NCI-H2196 treated with DMSO at 0.1 percent for 48 hours (cell line): ENCODE data around the gene ZNF473.
"Not testable (repeated sequence)": the region's sequence is repeated elsewhere in the genome, so short reads cannot be mapped to it uniquely, and the experiment has no call there.

Experiments
- DNase-seq: peaks from one replicate; lab custom pipeline; 2025; ENCODE audit not compliant: unreplicated experiment; lab: John Stamatoyannopoulos, UW

Gene ZNF473

DNA sequence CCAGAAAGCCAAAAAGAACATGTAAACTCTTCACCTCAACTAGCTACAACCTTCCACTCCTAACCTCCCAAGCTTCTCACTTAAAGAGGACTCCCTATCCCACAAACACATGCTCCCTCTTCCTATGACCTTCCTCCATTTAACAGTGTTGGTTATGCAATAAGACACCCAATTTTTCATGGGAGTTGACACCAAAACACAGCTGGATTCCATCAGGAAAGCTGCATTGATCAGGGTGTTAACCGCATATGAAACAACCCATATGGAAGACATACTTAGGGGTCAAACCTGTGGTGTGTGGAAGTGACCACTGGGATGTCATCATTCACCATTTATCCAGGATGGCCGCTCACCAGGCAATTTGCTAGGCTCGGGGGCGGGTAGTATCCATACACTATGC, 21.9 kb downstream of the ZNF473 start:
- no peak for DNase-seq

GRCh38 chr19:50050406-50051227, 24.8 kb downstream of the ZNF473 start:
- DNase-seq: peak; percentile 77

DNA sequence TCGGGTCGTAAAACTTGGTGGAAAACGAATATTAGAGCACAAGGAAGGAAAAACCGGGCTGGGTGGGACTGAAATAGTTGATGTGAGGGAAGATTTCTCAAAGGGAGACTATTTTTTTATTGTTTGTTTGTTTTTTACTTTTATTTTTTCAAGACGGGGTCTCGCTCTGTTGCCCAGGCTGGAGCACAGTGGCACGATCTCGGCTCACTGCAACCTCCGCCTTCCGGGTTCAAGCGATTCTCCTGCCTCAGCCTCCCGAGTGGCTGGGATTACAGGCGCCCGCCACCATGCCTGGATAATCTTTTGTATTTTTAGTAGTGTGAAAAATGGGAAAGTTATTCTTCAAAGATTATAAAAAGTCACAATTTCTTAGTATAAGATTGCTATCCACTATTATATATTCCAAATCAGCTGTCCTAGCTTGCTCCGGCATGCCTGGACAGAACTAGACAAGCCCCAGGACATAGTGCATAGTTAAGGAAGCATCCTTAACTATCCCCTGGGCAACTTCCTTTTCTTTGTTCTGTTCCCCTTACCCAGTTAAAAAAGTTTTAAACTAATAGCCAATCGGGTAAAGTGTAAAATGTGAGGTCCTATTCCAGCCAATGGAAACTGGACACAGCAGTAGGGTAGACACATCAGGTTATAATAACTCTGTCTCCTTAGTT, 25.6 kb downstream of the ZNF473 start:
- DNase-seq: not testable (repeated sequence)

GRCh38 chr19:50051964-50052363, 26.2 kb downstream of the ZNF473 start:
- no peak for DNase-seq

- DNase-seq: no peak
These were observed 27.3 kb downstream of the ZNF473 start for GRCh38 chr19:50053119-50053518.

GRCh38 chr19:50058425-50058824, 32.6 kb downstream of the ZNF473 start:
- no peak for DNase-seq

GRCh38 chr19:50059045-50059444, 33.2 kb downstream of the ZNF473 start:
- no peak for DNase-seq

DNA sequence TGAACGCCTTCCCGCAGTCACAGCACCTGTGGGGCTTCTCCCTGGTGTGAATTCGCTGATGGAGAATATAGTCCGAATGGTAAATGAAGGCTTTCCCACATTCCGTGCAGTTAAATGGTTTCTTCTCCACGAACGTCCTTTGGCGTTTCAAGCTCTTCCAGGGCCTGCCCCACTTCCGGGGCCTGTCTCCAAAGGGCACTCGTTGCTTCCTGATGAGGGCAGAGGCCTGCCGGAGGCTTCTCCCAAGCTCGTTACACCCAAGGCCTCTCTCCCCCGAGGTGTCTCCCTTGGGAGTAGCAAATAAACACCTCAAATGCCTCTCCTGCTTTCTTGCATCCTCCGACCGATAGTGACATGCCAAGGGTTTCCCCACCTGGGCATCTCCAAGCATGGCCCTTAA, 34.3 kb downstream of the ZNF473 start:
- DNase-seq: no peak

DNA sequence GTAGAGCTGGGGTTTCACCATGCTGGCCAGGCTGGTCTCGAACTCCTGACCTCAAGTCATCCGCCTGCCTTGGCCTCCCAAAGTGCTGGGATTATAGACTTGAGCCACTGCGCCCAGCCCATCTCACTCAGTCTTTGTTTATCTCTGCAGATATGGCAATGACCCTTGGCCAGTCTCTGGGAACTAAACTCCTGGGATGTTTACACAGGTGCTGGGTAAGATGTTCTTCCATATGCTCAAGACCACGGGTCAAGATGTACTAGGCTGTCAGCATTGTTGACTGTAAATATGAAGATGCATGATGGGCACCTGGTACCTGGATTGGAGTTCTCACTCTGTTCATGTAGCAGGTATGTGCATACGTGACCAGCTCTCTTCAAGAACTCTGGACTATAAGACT, 35.8 kb downstream of the ZNF473 start:
- DNase-seq: no peak

- no peak for DNase-seq
These were observed 40.1 kb downstream of the ZNF473 start for GRCh38 chr19:50065938-50066337.

GRCh38 chr19:50067575-50067974, 41.8 kb downstream of the ZNF473 start:
- no peak for DNase-seq

DNA sequence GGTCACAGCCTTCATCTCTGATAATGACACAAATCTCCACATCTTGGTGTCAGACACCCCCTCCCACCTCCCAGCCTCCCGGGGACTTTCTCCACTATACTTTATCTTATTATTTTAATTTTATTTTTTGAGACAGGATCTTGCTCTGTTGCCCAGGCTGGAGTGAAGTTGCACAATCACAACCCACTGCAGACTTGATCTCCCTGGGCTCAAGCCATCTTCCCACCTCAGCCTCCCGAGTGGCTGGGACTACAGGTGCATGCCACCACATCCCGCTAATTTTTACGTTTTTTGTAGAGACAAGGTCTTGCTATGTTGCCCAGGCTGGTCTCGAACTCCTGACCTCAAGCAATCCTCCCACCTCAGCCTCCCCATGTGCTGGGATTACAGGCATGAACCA, 42.6 kb downstream of the ZNF473 start:
- DNase-seq: not testable (repeated sequence)

GRCh38 chr19:50075076-50075475, 49.3 kb downstream of the ZNF473 start:
- DNase-seq: not testable (repeated sequence)

- not testable (repeated sequence) for DNase-seq
These were observed 50.0 kb downstream of the ZNF473 start for GRCh38 chr19:50075644-50076372.

GRCh38 chr19:50076581-50077355, 51.0 kb downstream of the ZNF473 start:
- DNase-seq: not testable (repeated sequence)

DNA sequence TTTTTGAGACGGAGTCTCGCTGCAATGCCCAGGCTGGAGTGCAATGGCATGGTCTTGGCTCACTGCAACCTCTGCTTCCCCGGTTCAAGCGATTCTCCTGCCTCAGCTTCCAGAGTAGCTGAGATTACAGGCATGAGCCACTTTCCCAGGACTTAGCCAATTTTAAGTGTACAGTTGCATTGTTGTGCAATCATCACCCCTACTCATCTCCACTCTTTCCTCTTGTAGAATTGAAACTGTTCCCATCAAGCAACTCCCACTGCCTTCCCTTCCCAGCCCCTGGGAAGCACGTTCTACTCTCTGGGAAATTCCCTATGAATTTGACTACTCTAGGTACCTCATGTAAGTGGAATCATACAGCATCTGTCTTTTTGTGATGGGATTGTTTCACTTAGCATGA, 53.2 kb downstream of the ZNF473 start:
- DNase-seq: not testable (repeated sequence)

- DNase-seq: not testable (repeated sequence)
These were observed 58.6 kb downstream of the ZNF473 start for GRCh38 chr19:50084440-50084839.

- DNase-seq: not testable (repeated sequence)
These were observed 61.3 kb downstream of the ZNF473 start for GRCh38 chr19:50087153-50087552.

- not testable (repeated sequence) for DNase-seq
These were observed 64.9 kb downstream of the ZNF473 start for GRCh38 chr19:50090706-50091105.

GRCh38 chr19:50091786-50092185, 66.0 kb downstream of the ZNF473 start:
- DNase-seq: not testable (repeated sequence)

DNA sequence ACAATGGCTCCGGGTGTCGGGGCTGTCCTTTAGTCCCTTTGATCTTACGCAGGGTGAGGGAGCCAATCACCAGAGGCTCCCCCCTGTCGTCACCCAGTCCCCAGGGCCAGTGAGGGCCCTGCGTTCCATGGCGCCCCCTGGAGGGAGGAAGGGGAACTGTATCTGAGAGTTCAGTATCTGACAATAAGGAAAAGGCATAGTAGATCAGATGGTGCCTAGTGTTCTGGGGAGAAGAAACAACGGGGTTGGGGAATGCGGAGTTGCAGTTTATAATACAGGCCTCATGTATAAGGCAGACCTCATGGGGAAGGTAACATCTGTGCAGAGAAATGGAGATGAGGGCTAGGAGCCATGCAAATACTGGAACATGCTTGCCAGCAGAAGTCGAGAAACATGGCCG, 66.8 kb downstream of the ZNF473 start:
- not testable (repeated sequence) for DNase-seq
